Peyer's patch (tissue), 4 donors: Measurements from ENCODE around the gene SYCN.

Source experiments
- POLR2A ChIP-seq, 2 donors: fragments of 450-650 bp; IDR thresholded peaks; one replicate each; pipeline ENCODE4 v1.5.1; 2017; ENCODE audit warnings: antibody characterized with exemption in 2 of 2, mild to moderate bottlenecking in 2 of 2, moderate library complexity in 2 of 2
- TF ChIP-seq, protein P1 (sequence below), 6 experiments: fragments of 450-650 bp in 4 of 6; fragments of 200-600 bp in 2 of 6; sonication (generic) in 1 of 6; IDR thresholded peaks; one replicate each; pipeline ENCODE4 v1.5.1; 2017 to 2019; ENCODE audit warnings: antibody characterized with exemption in 6 of 6, mild to moderate bottlenecking in 3 of 6, moderate library complexity in 1 of 6

DNA sequence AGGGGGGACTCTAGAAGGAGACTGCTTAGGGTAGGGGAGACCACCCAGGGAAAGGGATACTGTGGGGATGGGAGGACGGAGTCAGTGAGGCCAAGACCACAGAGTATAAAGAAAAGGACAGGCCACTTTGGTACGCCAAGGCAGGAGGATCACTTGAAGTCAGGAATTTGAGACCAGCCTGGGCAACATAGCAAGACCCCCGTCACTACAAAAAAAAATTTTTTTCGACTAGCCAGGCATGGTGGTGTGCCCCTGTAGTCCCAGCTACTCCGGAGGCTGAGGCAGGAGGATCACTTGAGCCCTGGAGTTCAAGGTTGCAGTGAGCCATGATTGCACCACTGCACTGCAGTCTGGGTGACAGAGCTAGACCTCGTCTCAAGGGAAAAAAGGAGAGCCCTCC lies 34.1 kb upstream of the SYCN start:
- TF ChIP-seq, protein P1, sequence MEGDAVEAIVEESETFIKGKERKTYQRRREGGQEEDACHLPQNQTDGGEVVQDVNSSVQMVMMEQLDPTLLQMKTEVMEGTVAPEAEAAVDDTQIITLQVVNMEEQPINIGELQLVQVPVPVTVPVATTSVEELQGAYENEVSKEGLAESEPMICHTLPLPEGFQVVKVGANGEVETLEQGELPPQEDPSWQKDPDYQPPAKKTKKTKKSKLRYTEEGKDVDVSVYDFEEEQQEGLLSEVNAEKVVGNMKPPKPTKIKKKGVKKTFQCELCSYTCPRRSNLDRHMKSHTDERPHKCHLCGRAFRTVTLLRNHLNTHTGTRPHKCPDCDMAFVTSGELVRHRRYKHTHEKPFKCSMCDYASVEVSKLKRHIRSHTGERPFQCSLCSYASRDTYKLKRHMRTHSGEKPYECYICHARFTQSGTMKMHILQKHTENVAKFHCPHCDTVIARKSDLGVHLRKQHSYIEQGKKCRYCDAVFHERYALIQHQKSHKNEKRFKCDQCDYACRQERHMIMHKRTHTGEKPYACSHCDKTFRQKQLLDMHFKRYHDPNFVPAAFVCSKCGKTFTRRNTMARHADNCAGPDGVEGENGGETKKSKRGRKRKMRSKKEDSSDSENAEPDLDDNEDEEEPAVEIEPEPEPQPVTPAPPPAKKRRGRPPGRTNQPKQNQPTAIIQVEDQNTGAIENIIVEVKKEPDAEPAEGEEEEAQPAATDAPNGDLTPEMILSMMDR (IDR thresholded peaks at IDR 0.05) = no peak
- no peak for TF ChIP-seq POLR2A (IDR thresholded peaks at IDR 0.05)
